ENCODE results near the gene KRTAP12-3. TPM values are rescaled to one million over a fixed set of nuclear protein-coding genes. Genes with fewer than 3 reads are reported as not detected.

The KRTAP12-3 gene
- total and polyA plus RNA-seq, 4 donors, result not detected

DNA sequence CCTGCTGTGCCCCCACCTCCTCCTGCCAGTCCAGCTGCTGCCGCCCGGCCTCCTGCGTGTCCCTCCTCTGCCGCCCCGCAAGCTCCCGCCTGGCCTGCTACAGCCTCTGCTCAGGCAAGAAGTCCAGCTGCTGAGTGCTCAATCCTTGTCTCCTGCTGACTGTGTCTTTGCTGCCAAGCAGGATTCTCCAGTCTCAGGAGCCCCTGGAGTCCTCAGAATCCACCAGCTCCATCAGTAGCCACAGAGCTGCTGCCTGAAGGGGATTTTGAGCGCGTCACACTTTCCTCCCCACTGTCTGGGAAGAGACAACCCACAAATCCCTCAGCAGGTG lies 10.5 kb upstream of the KRTAP12-3 start:
- H3K9ac ChIP-seq (ENCODE audit: low read depth in 1 of 2, low read length in 2 of 2), result no peak overlapping the region
- DNase-seq (ENCODE audit: low spot score), result no peak
- H3K27ac ChIP-seq (ENCODE audit: low read depth in 1 of 2, low read length in 2 of 2), result no peak overlapping the region
- peaks cover 0 to 11% (median 3%) of the 10 kb centered on the region in 4 donors for H3K9me3 ChIP-seq (ENCODE audit: control insufficient read depth in 4 of 4, low read length in 3 of 4)
- H3K4me3 ChIP-seq (ENCODE audit: low read depth in 1 of 3, low read length in 3 of 3), result no peak overlapping the region
- H3K27me3 ChIP-seq (ENCODE audit: control insufficient read depth in 4 of 4, insufficient read depth in 4 of 4, low read length in 3 of 4), result no peaks in the 10 kb centered on the region
- H3K4me1 ChIP-seq (ENCODE audit: control insufficient read depth in 4 of 4, insufficient read depth in 4 of 4, low read length in 3 of 4), result no peaks in the 10 kb centered on the region
- no peaks in the 10 kb centered on the region for H3K36me3 ChIP-seq (ENCODE audit: control insufficient read depth in 4 of 4, insufficient read depth in 3 of 4, low read depth in 1 of 4, low read length in 3 of 4)
- no peak for TF ChIP-seq EGR1 (IDR thresholded peaks at IDR 0.05; ENCODE audit: low read depth in 2 of 2)
- TF ChIP-seq GABPA (IDR thresholded peaks at IDR 0.05 in 1 of 2, conservative IDR thresholded peaks at IDR 0.05 in 1 of 2), result no peak
- no peak for TF ChIP-seq FOXA1 (IDR thresholded peaks at IDR 0.05)
- TF ChIP-seq, protein P1, sequence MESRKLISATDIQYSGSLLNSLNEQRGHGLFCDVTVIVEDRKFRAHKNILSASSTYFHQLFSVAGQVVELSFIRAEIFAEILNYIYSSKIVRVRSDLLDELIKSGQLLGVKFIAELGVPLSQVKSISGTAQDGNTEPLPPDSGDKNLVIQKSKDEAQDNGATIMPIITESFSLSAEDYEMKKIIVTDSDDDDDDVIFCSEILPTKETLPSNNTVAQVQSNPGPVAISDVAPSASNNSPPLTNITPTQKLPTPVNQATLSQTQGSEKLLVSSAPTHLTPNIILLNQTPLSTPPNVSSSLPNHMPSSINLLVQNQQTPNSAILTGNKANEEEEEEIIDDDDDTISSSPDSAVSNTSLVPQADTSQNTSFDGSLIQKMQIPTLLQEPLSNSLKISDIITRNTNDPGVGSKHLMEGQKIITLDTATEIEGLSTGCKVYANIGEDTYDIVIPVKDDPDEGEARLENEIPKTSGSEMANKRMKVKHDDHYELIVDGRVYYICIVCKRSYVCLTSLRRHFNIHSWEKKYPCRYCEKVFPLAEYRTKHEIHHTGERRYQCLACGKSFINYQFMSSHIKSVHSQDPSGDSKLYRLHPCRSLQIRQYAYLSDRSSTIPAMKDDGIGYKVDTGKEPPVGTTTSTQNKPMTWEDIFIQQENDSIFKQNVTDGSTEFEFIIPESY (IDR thresholded peaks at IDR 0.05), result no peak
- no peak for TF ChIP-seq HNF4A (conservative IDR thresholded peaks at IDR 0.05)
- no peak for TF ChIP-seq RXRA (IDR thresholded peaks at IDR 0.05)
- TF ChIP-seq, protein P2, sequence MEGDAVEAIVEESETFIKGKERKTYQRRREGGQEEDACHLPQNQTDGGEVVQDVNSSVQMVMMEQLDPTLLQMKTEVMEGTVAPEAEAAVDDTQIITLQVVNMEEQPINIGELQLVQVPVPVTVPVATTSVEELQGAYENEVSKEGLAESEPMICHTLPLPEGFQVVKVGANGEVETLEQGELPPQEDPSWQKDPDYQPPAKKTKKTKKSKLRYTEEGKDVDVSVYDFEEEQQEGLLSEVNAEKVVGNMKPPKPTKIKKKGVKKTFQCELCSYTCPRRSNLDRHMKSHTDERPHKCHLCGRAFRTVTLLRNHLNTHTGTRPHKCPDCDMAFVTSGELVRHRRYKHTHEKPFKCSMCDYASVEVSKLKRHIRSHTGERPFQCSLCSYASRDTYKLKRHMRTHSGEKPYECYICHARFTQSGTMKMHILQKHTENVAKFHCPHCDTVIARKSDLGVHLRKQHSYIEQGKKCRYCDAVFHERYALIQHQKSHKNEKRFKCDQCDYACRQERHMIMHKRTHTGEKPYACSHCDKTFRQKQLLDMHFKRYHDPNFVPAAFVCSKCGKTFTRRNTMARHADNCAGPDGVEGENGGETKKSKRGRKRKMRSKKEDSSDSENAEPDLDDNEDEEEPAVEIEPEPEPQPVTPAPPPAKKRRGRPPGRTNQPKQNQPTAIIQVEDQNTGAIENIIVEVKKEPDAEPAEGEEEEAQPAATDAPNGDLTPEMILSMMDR (IDR thresholded peaks at IDR 0.05; ENCODE audit: low read depth, low read length, missing input control), result no peak
- TF ChIP-seq TAF1 (conservative IDR thresholded peaks at IDR 0.05), result no peak
- TF ChIP-seq RAD21 (IDR thresholded peaks at IDR 0.05), result no peak
- TF ChIP-seq NR2F2 (IDR thresholded peaks at IDR 0.05), result no peak
- no peak for TF ChIP-seq SP1 (IDR thresholded peaks at IDR 0.05)
- TF ChIP-seq JUND (IDR thresholded peaks at IDR 0.05), result no peak
- WGBS, result 51% methylated on average over 8 of the region's 8 CpGs

GRCh38 chr21:44648557-44649311 lies 9.0 kb upstream of the KRTAP12-3 start:
- Histone ChIP-seq H3K4me3 (ENCODE audit: low read depth in 1 of 3, low read length in 3 of 3) (no peak overlapping the region), H3K36me3 (ENCODE audit: control insufficient read depth in 4 of 4, insufficient read depth in 3 of 4, low read depth in 1 of 4, low read length in 3 of 4) (no peaks in the 10 kb centered on the region), H3K9me3 (ENCODE audit: control insufficient read depth in 4 of 4, low read length in 3 of 4) (peaks cover 0 to 9% (median 2%) of the 10 kb centered on the region in 4 donors), H3K27ac (ENCODE audit: low read depth in 1 of 2, low read length in 2 of 2) (no peak overlapping the region), H3K9ac (ENCODE audit: low read depth in 1 of 2, low read length in 2 of 2) (no peak overlapping the region), H3K27me3 (ENCODE audit: control insufficient read depth in 4 of 4, insufficient read depth in 4 of 4, low read length in 3 of 4) (no peaks in the 10 kb centered on the region), H3K4me1 (ENCODE audit: control insufficient read depth in 4 of 4, insufficient read depth in 4 of 4, low read length in 3 of 4) (no peaks in the 10 kb centered on the region)
- no peak for DNase-seq (ENCODE audit: low spot score)
- no peak for TF ChIP-seq RXRA (IDR thresholded peaks at IDR 0.05)
- TF ChIP-seq GABPA (IDR thresholded peaks at IDR 0.05 in 1 of 2, conservative IDR thresholded peaks at IDR 0.05 in 1 of 2), result no peak
- no peak for TF ChIP-seq HNF4G (IDR thresholded peaks at IDR 0.05)
- no peak for TF ChIP-seq REST (IDR thresholded peaks at IDR 0.05)
- TF ChIP-seq, protein P3, sequence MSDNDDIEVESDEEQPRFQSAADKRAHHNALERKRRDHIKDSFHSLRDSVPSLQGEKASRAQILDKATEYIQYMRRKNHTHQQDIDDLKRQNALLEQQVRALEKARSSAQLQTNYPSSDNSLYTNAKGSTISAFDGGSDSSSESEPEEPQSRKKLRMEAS (IDR thresholded peaks at IDR 0.05), result no peak
- TF ChIP-seq TAF1 (conservative IDR thresholded peaks at IDR 0.05), result no peak
- TF ChIP-seq, protein P4, sequence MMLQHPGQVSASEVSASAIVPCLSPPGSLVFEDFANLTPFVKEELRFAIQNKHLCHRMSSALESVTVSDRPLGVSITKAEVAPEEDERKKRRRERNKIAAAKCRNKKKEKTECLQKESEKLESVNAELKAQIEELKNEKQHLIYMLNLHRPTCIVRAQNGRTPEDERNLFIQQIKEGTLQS (IDR thresholded peaks at IDR 0.05), result no peak
- no peak for TF ChIP-seq FOXA1 (IDR thresholded peaks at IDR 0.05)
- TF ChIP-seq, protein P1 (IDR thresholded peaks at IDR 0.05), result no peak
- TF ChIP-seq YY1 (IDR thresholded peaks at IDR 0.05), result no peak
- TF ChIP-seq, protein P2 (IDR thresholded peaks at IDR 0.05; ENCODE audit: low read depth, low read length, missing input control), result no peak
- TF ChIP-seq RAD21 (IDR thresholded peaks at IDR 0.05), result no peak
- TF ChIP-seq HNF4A (conservative IDR thresholded peaks at IDR 0.05), result no peak
- no peak for TF ChIP-seq JUND (IDR thresholded peaks at IDR 0.05)
- no peak for TF ChIP-seq EGR1 (IDR thresholded peaks at IDR 0.05; ENCODE audit: low read depth in 2 of 2)
- TF ChIP-seq NR2F2 (IDR thresholded peaks at IDR 0.05), result no peak
- no peak for TF ChIP-seq SP1 (IDR thresholded peaks at IDR 0.05)
- no peak for TF ChIP-seq FOXA2 (IDR thresholded peaks at IDR 0.05)
- 79% methylated on average over 33 of the region's 33 CpGs for WGBS

Measured in liver (tissue), 9 donors.